A673 (cell line): ENCODE results near the gene RHEX. TPM values are rescaled to one million over a fixed set of nuclear protein-coding genes. Genes with fewer than 3 reads are reported as not detected.
A peak's percentile ranks its signal among the peaks of the same experiment; 100 is the strongest.

Experiments
- BruUV-seq: library from RNA; stranded (reverse); fragments of 400-500 nt; replicated peaks from 2 replicates; lab custom pipeline; 2021; lab: Mats Ljungman, UMichigan
- CTCF ChIA-PET: fragments of 300-600 bp; sonication (Branson Sonifier 250); formaldehyde crosslinking; loops from one replicate; lab custom pipeline; 2022; ENCODE audit warnings: antibody characterized with exemption; lab: Charles Lee
- POLR2A ChIA-PET: fragments of 300-600 bp; sonication (Branson Sonifier 250); formaldehyde crosslinking; loops from one replicate; lab custom pipeline; 2022; ENCODE audit warnings: antibody characterized with exemption; ENCODE audit not compliant: low non-redundant PET; lab: Charles Lee
- DNase-seq: peaks from one replicate; pipeline ENCODE4 v3.0.0-alpha.2; 2015; ENCODE audit warnings: low spot score
- H3K27ac ChIP-seq: fragments of 200-600 bp; sonication (generic); 2 replicates; pipeline ENCODE4 v1.5.1; 2016; ENCODE audit warnings: mixed run types, low read depth, mild to moderate bottlenecking, mixed read lengths, antibody characterized with exemption, low read length; ENCODE audit not compliant: poor library complexity, severe bottlenecking
- H3K27me3 ChIP-seq: fragments of 200-600 bp; sonication (generic); replicated peaks from 2 replicates; pipeline ENCODE4 v1.6.1; 2017; ENCODE audit warnings: mixed run types, low read depth, mild to moderate bottlenecking, mixed read lengths, antibody characterized with exemption, low read length; ENCODE audit not compliant: insufficient read depth, poor library complexity
- H3K36me3 ChIP-seq: fragments of 200-600 bp; sonication (generic); 2 replicates; pipeline ENCODE4 v1.6.1; 2016; ENCODE audit warnings: mixed run types, mild to moderate bottlenecking, mixed read lengths, antibody characterized with exemption, low read length; ENCODE audit not compliant: insufficient read depth, poor library complexity, severe bottlenecking
- H3K4me1 ChIP-seq: fragments of 200-600 bp; sonication (generic); 2 replicates; pipeline ENCODE4 v1.6.1; 2017; ENCODE audit warnings: mixed run types, mild to moderate bottlenecking, mixed read lengths, antibody characterized with exemption, low read length; ENCODE audit not compliant: insufficient read depth, poor library complexity, severe bottlenecking
- H3K4me3 ChIP-seq: fragments of 200-600 bp; sonication (generic); 2 replicates; pipeline ENCODE4 v1.5.1; 2016; ENCODE audit warnings: low read depth, mixed run types, mild to moderate bottlenecking, mixed read lengths, low read length; ENCODE audit not compliant: poor library complexity, severe bottlenecking
- H3K9me3 ChIP-seq: fragments of 200-600 bp; sonication (generic); 2 replicates; pipeline ENCODE4 v1.6.1; 2016; ENCODE audit warnings: mixed run types, low read depth, mild to moderate bottlenecking, mixed read lengths, antibody characterized with exemption, low read length; ENCODE audit not compliant: poor library complexity, severe bottlenecking
- CTCF ChIP-seq: fragments of 300-800, 200-600 bp; sonication (generic); conservative IDR thresholded peaks from 2 replicates; pipeline ENCODE4 v1.5.1; 2017; ENCODE audit warnings: low read depth, mild to moderate bottlenecking, antibody characterized with exemption, low read length, moderate library complexity, mixed read lengths
- EZH2 ChIP-seq: fragments of 200-600 bp; sonication (generic); IDR thresholded peaks from 2 replicates; pipeline ENCODE4 v1.6.1; 2017; ENCODE audit warnings: borderline replicate concordance, low read depth, mild to moderate bottlenecking, mixed read lengths, antibody characterized with exemption, low read length; ENCODE audit not compliant: poor library complexity, severe bottlenecking
- intact Hi-C: fragments of 100-400 bp; cut with micrococcal nuclease; formaldehyde crosslinking; loops from one replicate; pipeline ENCODE4 v1.10.0; 2022; ENCODE audit not compliant: unreplicated experiment
- total RNA-seq: library from RNA; stranded (reverse); gene quantifications from 2 replicates; pipeline ENCODE4 v1.2.3, GENCODE V29; 2021

Gene RHEX
- total RNA-seq, 1 experiment from 2014 or later: not detected

GRCh38 chr1:206021008-206021625 lies 31.9 kb upstream of the RHEX start:
- H3K27me3 ChIP-seq: no peaks in the 10 kb centered on the region
- H3K4me3 ChIP-seq: no peak overlapping the region
- no peaks in the 10 kb centered on the region for H3K36me3 ChIP-seq
- no TSS peak for BruUV-seq
- CTCF ChIA-PET: no interaction called here
- peaks cover 18% of the 10 kb centered on the region for H3K4me1 ChIP-seq
- no peak overlapping the region for H3K27ac ChIP-seq
- H3K9me3 ChIP-seq: no peaks in the 10 kb centered on the region
- no peak for DNase-seq
- intact Hi-C loops: no loop called here
- POLR2A ChIA-PET: no interaction called here
- no peak for TF ChIP-seq EZH2
- no peak for TF ChIP-seq CTCF

- Histone ChIP-seq H3K9me3 (no peaks in the 10 kb centered on the region), H3K27ac (no peak overlapping the region), H3K36me3 (no peaks in the 10 kb centered on the region), H3K4me1 (peaks cover 18% of the 10 kb centered on the region), H3K4me3 (no peak overlapping the region), H3K27me3 (no peaks in the 10 kb centered on the region)
- DNase-seq: peak; percentile 77
- no TSS peak for BruUV-seq
- intact Hi-C loops: no loop called here
- CTCF ChIA-PET: no interaction called here
- POLR2A ChIA-PET: no interaction called here
- no peak for TF ChIP-seq CTCF
- no peak for TF ChIP-seq EZH2
Measured at GRCh38 chr1:206021626-206022365, 31.2 kb upstream of the RHEX start.

DNA sequence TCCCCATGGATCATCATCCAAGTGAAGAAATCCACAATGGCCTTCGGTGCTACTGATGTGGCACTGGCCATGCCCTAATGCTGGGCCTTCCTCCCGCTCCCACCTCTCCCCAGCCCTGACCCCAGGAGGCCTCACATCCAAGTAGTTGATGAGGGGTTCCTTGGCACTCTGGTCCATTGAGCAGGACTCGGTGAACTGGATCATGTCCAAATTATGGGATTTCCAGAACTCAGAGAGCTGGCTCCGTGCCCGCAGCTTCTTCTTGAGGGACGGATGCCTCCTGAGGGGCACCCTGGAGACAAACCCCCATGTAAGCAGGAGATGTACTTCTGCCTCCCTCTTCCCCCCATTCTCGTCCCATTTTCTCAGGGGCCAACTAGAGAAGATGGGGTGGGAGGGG lies 30.2 kb upstream of the RHEX start:
- Histone ChIP-seq H3K4me3 (no peak overlapping the region), H3K4me1 (peaks cover 18% of the 10 kb centered on the region), H3K9me3 (no peaks in the 10 kb centered on the region), H3K27me3 (no peaks in the 10 kb centered on the region), H3K36me3 (no peaks in the 10 kb centered on the region), H3K27ac (no peak overlapping the region)
- CTCF ChIA-PET: no interaction called here
- POLR2A ChIA-PET: no interaction called here
- DNase-seq: no peak
- intact Hi-C loops: no loop called here
- TF ChIP-seq CTCF: no peak
- no peak for TF ChIP-seq EZH2
- BruUV-seq: no TSS peak
